Measurements from ENCODE around the gene WDR6.

WDR6 gene, protein sequence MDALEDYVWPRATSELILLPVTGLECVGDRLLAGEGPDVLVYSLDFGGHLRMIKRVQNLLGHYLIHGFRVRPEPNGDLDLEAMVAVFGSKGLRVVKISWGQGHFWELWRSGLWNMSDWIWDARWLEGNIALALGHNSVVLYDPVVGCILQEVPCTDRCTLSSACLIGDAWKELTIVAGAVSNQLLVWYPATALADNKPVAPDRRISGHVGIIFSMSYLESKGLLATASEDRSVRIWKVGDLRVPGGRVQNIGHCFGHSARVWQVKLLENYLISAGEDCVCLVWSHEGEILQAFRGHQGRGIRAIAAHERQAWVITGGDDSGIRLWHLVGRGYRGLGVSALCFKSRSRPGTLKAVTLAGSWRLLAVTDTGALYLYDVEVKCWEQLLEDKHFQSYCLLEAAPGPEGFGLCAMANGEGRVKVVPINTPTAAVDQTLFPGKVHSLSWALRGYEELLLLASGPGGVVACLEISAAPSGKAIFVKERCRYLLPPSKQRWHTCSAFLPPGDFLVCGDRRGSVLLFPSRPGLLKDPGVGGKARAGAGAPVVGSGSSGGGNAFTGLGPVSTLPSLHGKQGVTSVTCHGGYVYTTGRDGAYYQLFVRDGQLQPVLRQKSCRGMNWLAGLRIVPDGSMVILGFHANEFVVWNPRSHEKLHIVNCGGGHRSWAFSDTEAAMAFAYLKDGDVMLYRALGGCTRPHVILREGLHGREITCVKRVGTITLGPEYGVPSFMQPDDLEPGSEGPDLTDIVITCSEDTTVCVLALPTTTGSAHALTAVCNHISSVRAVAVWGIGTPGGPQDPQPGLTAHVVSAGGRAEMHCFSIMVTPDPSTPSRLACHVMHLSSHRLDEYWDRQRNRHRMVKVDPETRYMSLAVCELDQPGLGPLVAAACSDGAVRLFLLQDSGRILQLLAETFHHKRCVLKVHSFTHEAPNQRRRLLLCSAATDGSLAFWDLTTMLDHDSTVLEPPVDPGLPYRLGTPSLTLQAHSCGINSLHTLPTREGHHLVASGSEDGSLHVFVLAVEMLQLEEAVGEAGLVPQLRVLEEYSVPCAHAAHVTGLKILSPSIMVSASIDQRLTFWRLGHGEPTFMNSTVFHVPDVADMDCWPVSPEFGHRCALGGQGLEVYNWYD

DNA sequence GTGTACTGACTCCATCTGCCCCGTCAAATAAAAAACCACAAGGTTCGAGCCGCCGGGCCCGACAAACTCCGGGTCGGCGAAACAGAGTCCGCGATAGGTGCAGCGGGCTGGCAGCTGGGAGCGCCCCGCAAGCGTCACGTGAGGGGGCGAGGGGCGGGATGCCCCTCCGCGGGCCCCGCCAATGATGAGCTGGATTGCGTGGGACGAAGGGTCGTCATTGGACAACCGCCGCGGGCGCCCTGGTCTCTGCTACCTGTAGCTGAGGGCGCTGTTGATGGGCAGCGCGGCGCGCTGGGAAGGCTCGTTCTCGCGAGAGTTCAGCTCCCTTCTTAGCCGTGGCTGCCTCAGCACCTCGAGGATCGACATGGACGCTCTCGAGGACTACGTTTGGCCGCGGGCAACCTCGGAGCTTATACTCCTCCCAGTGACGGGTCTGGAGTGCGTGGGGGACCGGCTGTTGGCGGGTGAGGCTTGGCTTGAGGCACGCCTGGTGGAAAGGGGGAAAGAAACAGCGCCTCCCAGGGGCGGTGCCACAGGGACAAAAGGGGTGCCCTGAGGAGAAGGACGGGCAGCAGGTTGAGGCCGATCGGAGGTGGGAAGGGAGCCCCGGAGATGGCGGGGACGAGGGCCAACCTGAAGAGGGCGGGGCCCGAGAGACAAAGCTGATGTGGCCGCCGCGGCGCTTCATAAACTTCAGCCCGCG is at the start of gene WDR6:
Gene WDR6, plus strand, starts transcription at position 324 of the 703 bp plus-strand sequence. Its CDS starts 41 bp downstream, at position 365.
- H3K9me3 ChIP-seq (ENCODE audit: control insufficient read depth in 1 of 2, low read length in 2 of 2): no peaks in the 10 kb centered on the region
- H3K4me1 ChIP-seq (ENCODE audit: control insufficient read depth in 1 of 2, insufficient read depth in 2 of 2, low read length in 2 of 2): peaks cover 15 to 19% of the 10 kb centered on the region in 2 donors
- H3K4me3 ChIP-seq (ENCODE audit: low read depth in 1 of 2, low read length in 2 of 2): peak within 1 kb of the TSS; percentile 90 to 94
- peaks cover 0 to 14% of the 10 kb centered on the region in 2 donors for H3K36me3 ChIP-seq (ENCODE audit: control insufficient read depth in 1 of 2, insufficient read depth in 2 of 2, low read length in 2 of 2)
- H3K27ac ChIP-seq (ENCODE audit: low read depth, low read length): peak within 1 kb of the TSS; percentile 98
- H3K27me3 ChIP-seq (ENCODE audit: control insufficient read depth in 1 of 2, insufficient read depth in 2 of 2, low read length in 2 of 2): no peaks in the 10 kb centered on the region
- peak within 1 kb of the TSS; percentile 98 to 99 for H3K9ac ChIP-seq (ENCODE audit: low read depth in 1 of 2, low read length in 2 of 2)

DNA sequence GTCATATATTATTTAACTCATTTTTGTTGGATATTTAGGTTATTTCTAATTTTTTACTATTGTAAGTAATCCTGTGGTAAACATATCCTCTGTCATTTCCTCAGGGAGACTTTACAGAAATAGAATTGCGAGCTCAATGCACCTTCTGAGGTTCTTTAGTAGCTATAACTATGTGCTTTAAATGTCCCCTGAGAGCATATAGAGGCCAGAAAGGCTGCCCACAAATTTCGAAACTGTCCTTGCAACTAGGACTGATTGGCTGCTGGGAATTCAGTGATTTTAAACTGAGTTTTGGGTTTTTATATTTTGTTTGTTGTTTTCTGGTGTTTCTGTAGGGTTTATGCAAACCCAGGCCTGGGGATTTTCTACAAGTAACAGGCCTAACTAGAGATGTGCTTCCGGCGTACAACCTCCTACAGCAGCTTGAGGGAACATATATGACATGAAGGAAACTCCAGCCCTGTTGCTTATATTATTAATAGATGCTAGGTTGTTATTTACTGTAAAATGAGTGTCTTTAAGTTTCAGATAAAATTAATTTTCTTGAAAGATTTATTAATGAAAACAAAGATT is 46.3 kb upstream of the WDR6 start:
- H3K27ac ChIP-seq (ENCODE audit: low read depth, low read length): no peak overlapping the region
- H3K27me3 ChIP-seq (ENCODE audit: control insufficient read depth in 1 of 2, insufficient read depth in 2 of 2, low read length in 2 of 2): no peaks in the 10 kb centered on the region
- H3K9me3 ChIP-seq (ENCODE audit: control insufficient read depth in 1 of 2, low read length in 2 of 2): no peaks in the 10 kb centered on the region
- no peak overlapping the region for H3K9ac ChIP-seq (ENCODE audit: low read depth in 1 of 2, low read length in 2 of 2)
- H3K4me1 ChIP-seq (ENCODE audit: control insufficient read depth in 1 of 2, insufficient read depth in 2 of 2, low read length in 2 of 2): no peaks in the 10 kb centered on the region
- H3K4me3 ChIP-seq (ENCODE audit: low read depth in 1 of 2, low read length in 2 of 2): no peak overlapping the region
- H3K36me3 ChIP-seq (ENCODE audit: control insufficient read depth in 1 of 2, insufficient read depth in 2 of 2, low read length in 2 of 2): peaks cover 14 to 28% of the 10 kb centered on the region in 2 donors

DNA sequence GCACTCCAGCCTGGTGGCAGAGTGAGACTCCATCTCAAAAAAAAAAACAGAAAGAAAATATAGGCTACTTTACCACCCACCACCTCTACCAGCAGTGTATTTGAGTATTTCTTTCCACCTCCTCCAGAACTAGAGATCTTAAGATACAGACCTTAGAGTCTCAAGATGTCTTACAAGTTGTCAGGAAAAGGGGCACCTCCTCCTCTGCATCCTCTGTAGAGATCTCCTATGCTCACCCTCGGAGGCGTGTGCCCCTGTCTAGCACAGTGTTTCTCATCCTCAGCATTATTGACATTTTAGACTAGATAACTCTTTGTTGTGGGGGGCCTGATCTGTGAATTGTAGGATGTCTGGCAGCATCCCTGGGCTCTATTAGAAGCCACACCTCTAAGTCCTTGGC is 44.9 kb upstream of the WDR6 start:
- H3K4me3 ChIP-seq (ENCODE audit: low read depth in 1 of 2, low read length in 2 of 2): no peak overlapping the region
- H3K36me3 ChIP-seq (ENCODE audit: control insufficient read depth in 1 of 2, insufficient read depth in 2 of 2, low read length in 2 of 2): peaks cover 20 to 40% of the 10 kb centered on the region in 2 donors
- H3K9ac ChIP-seq (ENCODE audit: low read depth in 1 of 2, low read length in 2 of 2): no peak overlapping the region
- no peaks in the 10 kb centered on the region for H3K27me3 ChIP-seq (ENCODE audit: control insufficient read depth in 1 of 2, insufficient read depth in 2 of 2, low read length in 2 of 2)
- H3K27ac ChIP-seq (ENCODE audit: low read depth, low read length): no peak overlapping the region
- no peaks in the 10 kb centered on the region for H3K4me1 ChIP-seq (ENCODE audit: control insufficient read depth in 1 of 2, insufficient read depth in 2 of 2, low read length in 2 of 2)
- no peaks in the 10 kb centered on the region for H3K9me3 ChIP-seq (ENCODE audit: control insufficient read depth in 1 of 2, low read length in 2 of 2)

DNA sequence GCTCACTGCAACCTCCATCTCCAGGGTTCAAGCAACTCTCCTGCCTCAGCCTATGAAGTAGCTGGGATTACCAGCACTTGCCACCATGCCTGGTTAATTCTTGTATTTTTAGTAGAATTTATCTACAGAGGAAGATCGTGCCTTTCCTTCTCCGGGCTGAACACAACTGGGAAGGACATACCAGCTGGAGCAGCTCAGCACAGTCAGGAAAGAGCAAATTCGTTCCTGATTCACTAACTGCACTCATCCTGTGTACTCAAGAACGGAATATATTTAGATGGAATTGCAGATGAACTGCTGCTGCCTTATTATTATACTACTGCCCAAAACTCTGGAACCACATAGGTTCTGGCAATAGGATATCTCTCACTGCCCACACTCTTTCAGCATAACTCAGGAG is 44.3 kb upstream of the WDR6 start:
- H3K9me3 ChIP-seq (ENCODE audit: control insufficient read depth in 1 of 2, low read length in 2 of 2): no peaks in the 10 kb centered on the region
- no peak overlapping the region for H3K4me3 ChIP-seq (ENCODE audit: low read depth in 1 of 2, low read length in 2 of 2)
- H3K27ac ChIP-seq (ENCODE audit: low read depth, low read length): no peak overlapping the region
- H3K9ac ChIP-seq (ENCODE audit: low read depth in 1 of 2, low read length in 2 of 2): no peak overlapping the region
- no peaks in the 10 kb centered on the region for H3K4me1 ChIP-seq (ENCODE audit: control insufficient read depth in 1 of 2, insufficient read depth in 2 of 2, low read length in 2 of 2)
- H3K36me3 ChIP-seq (ENCODE audit: control insufficient read depth in 1 of 2, insufficient read depth in 2 of 2, low read length in 2 of 2): peaks cover 18 to 36% of the 10 kb centered on the region in 2 donors
- H3K27me3 ChIP-seq (ENCODE audit: control insufficient read depth in 1 of 2, insufficient read depth in 2 of 2, low read length in 2 of 2): no peaks in the 10 kb centered on the region

DNA sequence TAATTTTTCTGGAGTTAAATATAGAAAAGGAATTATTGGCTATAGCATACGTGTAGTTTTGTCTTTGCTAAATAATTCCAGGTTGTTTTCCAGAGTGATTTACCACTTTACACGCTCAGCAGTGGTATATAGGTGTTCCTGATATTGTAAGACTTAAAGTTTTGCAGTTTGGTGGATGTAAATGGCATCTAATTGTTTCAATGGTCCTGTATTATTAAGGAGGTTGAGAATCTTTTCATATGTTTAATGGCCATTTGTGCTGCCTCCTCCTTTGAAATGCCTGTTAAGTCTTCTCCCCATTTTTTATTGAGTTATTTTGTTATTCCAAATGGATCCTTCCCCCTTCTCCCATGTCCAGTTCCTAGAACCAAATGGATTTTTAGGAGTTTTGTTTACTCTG is 43.6 kb upstream of the WDR6 start:
- no peaks in the 10 kb centered on the region for H3K27me3 ChIP-seq (ENCODE audit: control insufficient read depth in 1 of 2, insufficient read depth in 2 of 2, low read length in 2 of 2)
- H3K27ac ChIP-seq (ENCODE audit: low read depth, low read length): no peak overlapping the region
- H3K9ac ChIP-seq (ENCODE audit: low read depth in 1 of 2, low read length in 2 of 2): no peak overlapping the region
- no peaks in the 10 kb centered on the region for H3K9me3 ChIP-seq (ENCODE audit: control insufficient read depth in 1 of 2, low read length in 2 of 2)
- H3K4me3 ChIP-seq (ENCODE audit: low read depth in 1 of 2, low read length in 2 of 2): no peak overlapping the region
- H3K36me3 ChIP-seq (ENCODE audit: control insufficient read depth in 1 of 2, insufficient read depth in 2 of 2, low read length in 2 of 2): peaks cover 18 to 36% of the 10 kb centered on the region in 2 donors
- H3K4me1 ChIP-seq (ENCODE audit: control insufficient read depth in 1 of 2, insufficient read depth in 2 of 2, low read length in 2 of 2): no peaks in the 10 kb centered on the region

DNA sequence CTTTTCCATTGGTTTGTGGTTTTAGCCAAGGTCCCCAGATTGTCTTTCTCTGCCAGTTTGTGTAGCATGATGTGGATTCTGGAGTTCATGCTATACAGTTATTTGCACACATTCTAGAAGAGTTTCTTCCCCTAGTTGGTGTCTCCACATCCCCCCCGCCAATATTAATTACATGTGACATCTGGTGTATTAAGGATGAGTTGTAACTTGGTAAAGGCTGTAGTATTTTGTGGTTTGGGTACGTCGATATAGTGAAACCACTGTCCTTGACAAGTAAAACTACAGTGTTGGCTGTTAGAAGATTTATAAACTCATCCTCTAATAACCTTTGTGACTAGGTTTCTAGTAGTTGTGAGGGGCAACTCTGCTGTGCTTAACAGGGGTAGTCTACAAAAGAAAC is 40.8 kb upstream of the WDR6 start:
- Histone ChIP-seq H3K27ac (ENCODE audit: low read depth, low read length) (no peak overlapping the region), H3K9ac (ENCODE audit: low read depth in 1 of 2, low read length in 2 of 2) (no peak overlapping the region), H3K27me3 (ENCODE audit: control insufficient read depth in 1 of 2, insufficient read depth in 2 of 2, low read length in 2 of 2) (no peaks in the 10 kb centered on the region), H3K36me3 (ENCODE audit: control insufficient read depth in 1 of 2, insufficient read depth in 2 of 2, low read length in 2 of 2) (peaks cover 29 to 62% of the 10 kb centered on the region in 2 donors), H3K9me3 (ENCODE audit: control insufficient read depth in 1 of 2, low read length in 2 of 2) (no peaks in the 10 kb centered on the region), H3K4me3 (ENCODE audit: low read depth in 1 of 2, low read length in 2 of 2) (no peak overlapping the region), H3K4me1 (ENCODE audit: control insufficient read depth in 1 of 2, insufficient read depth in 2 of 2, low read length in 2 of 2) (no peaks in the 10 kb centered on the region)

DNA sequence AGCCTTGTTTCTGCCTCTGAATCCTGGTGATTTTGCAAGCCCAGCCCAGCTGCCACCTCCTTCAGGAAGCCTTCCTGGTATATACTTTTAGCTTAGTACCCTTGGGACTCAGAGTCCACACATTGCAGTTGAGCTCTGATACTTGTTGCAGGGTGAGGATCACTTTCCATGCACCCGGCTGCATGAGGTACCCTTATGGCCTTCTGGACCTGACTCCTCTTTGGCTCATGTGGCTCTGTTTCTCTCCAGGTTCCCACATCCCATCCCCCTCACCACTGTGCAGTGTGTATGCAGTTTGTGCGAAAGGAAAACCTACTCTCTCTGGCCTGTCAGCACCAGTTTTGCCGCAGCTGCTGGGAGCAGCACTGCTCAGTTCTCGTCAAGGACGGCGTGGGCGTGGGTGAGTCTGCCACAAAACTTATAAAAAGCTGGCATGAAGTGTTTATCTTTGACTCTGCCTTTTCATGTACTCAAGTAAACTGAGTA is 40.3 kb upstream of the WDR6 start:
- H3K4me1 ChIP-seq (ENCODE audit: control insufficient read depth in 1 of 2, insufficient read depth in 2 of 2, low read length in 2 of 2): no peaks in the 10 kb centered on the region
- H3K36me3 ChIP-seq (ENCODE audit: control insufficient read depth in 1 of 2, insufficient read depth in 2 of 2, low read length in 2 of 2): peaks cover 29 to 64% of the 10 kb centered on the region in 2 donors
- no peak overlapping the region for H3K27ac ChIP-seq (ENCODE audit: low read depth, low read length)
- H3K4me3 ChIP-seq (ENCODE audit: low read depth in 1 of 2, low read length in 2 of 2): no peak overlapping the region
- H3K27me3 ChIP-seq (ENCODE audit: control insufficient read depth in 1 of 2, insufficient read depth in 2 of 2, low read length in 2 of 2): no peaks in the 10 kb centered on the region
- no peak overlapping the region for H3K9ac ChIP-seq (ENCODE audit: low read depth in 1 of 2, low read length in 2 of 2)
- no peaks in the 10 kb centered on the region for H3K9me3 ChIP-seq (ENCODE audit: control insufficient read depth in 1 of 2, low read length in 2 of 2)

DNA sequence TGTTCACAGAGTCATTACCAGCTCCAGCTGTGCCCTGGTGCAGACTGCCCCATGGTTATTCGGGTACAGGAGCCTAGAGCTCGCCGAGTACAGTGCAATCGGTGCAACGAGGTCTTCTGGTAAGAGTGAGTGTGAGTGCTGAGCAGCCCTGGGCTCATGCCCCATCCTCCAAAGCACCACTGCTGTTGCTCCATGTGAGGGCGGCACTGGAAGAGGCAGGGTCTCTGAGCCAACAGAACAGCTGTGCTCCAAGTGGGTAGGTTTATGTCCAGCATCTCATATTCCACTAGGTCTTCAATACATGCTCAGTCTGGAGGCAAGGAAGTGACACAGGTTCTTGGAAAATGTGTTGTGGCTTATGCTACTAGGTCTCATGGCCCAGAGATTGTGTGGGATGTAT is 36.6 kb upstream of the WDR6 start:
- no peak overlapping the region for H3K9ac ChIP-seq (ENCODE audit: low read depth in 1 of 2, low read length in 2 of 2)
- no peak overlapping the region for H3K27ac ChIP-seq (ENCODE audit: low read depth, low read length)
- peaks cover 41 to 84% of the 10 kb centered on the region in 2 donors for H3K36me3 ChIP-seq (ENCODE audit: control insufficient read depth in 1 of 2, insufficient read depth in 2 of 2, low read length in 2 of 2)
- no peaks in the 10 kb centered on the region for H3K27me3 ChIP-seq (ENCODE audit: control insufficient read depth in 1 of 2, insufficient read depth in 2 of 2, low read length in 2 of 2)
- no peaks in the 10 kb centered on the region for H3K9me3 ChIP-seq (ENCODE audit: control insufficient read depth in 1 of 2, low read length in 2 of 2)
- H3K4me3 ChIP-seq (ENCODE audit: low read depth in 1 of 2, low read length in 2 of 2): no peak overlapping the region
- no peaks in the 10 kb centered on the region for H3K4me1 ChIP-seq (ENCODE audit: control insufficient read depth in 1 of 2, insufficient read depth in 2 of 2, low read length in 2 of 2)

DNA sequence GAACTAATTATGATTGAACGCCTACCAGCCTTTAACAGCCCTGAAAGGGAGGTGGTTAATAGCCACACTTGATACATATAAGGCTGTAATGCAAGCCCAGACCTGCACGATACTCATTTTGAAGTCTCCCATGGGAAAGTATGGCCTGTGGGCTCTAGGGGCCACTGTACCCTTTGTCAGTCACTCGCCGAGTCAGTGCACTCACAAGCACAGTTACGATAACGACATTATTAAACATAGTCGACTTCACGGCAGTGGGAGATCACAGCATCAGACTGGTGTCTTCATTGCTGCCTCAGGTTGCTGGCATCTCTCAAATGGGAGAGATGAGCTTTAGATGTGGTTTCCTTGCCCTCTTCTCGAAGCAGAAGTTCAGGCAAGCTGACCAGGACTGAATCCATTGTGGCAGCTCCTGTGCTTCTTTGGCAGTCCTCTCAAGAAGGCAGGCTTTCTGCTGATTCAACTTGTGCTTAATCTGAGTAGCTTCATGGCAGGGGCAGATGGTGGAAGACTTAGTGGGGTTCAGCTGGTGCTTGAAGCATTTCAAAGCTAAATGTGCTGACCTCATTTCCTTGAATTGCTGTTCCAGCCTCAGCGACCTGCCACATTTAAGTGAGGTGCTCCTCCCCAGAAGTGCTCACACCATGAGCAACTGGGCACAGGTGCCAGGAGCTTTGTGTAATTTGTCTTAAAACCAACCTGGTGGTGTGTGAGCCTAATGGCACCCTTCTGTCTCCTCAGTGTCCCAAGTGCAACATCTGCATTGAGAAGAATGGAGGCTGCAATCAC is 32.9 kb upstream of the WDR6 start:
- no peak overlapping the region for H3K9ac ChIP-seq (ENCODE audit: low read depth in 1 of 2, low read length in 2 of 2)
- no peaks in the 10 kb centered on the region for H3K4me1 ChIP-seq (ENCODE audit: control insufficient read depth in 1 of 2, insufficient read depth in 2 of 2, low read length in 2 of 2)
- H3K27ac ChIP-seq (ENCODE audit: low read depth, low read length): no peak overlapping the region
- no peak overlapping the region for H3K4me3 ChIP-seq (ENCODE audit: low read depth in 1 of 2, low read length in 2 of 2)
- no peaks in the 10 kb centered on the region for H3K27me3 ChIP-seq (ENCODE audit: control insufficient read depth in 1 of 2, insufficient read depth in 2 of 2, low read length in 2 of 2)
- peaks cover 38 to 85% of the 10 kb centered on the region in 2 donors for H3K36me3 ChIP-seq (ENCODE audit: control insufficient read depth in 1 of 2, insufficient read depth in 2 of 2, low read length in 2 of 2)
- no peaks in the 10 kb centered on the region for H3K9me3 ChIP-seq (ENCODE audit: control insufficient read depth in 1 of 2, low read length in 2 of 2)
